ENCODE data around the gene MTFMT.

GRCh38 chr15:65026756-65027155 lies 2.7 kb downstream of the MTFMT start:
- TF ChIP-seq CTCF (IDR thresholded peaks at IDR 0.05; ENCODE audit: insufficient read depth, low read depth, low read length) = no peak
- no peak for TF ChIP-seq EZH2 (IDR thresholded peaks at IDR 0.05; ENCODE audit: insufficient read depth, low read length)

Measured in astrocyte (in vitro differentiated cells and primary cell).